SK-N-SH treated with all-trans-retinoic acid at 6 μM for 48 hours (cell line): ENCODE data around the gene KIF14.

Experiments used
- ATAC-seq: fragments of 200-7000 bp; cut with Tn5 transposase; 3 replicates; pipeline ENCODE4 v1.9.1; 2020; ENCODE audit warnings: mild to moderate bottlenecking, moderate library complexity
- BACH2 ChIP-seq: fragments of 250-450 bp; sonication (Bioruptor Pico); IDR thresholded peaks from 2 replicates; pipeline ENCODE4 v1.9.0; 2021; ENCODE audit warnings: mild to moderate bottlenecking, borderline replicate concordance
- CREB5 ChIP-seq: fragments of 250-450 bp; sonication (Bioruptor Pico); IDR thresholded peaks from 2 replicates; pipeline ENCODE4 v1.5.1; 2020; ENCODE audit warnings: low read depth, mild to moderate bottlenecking, moderate library complexity
- CSDC2 ChIP-seq: fragments of 250-450 bp; sonication (Bioruptor Pico); IDR thresholded peaks from 2 replicates; pipeline ENCODE4 v1.5.0; 2020; ENCODE audit warnings: mild to moderate bottlenecking, moderate library complexity
- ESRRG ChIP-seq: fragments of 250-450 bp; sonication (Bioruptor Pico); IDR thresholded peaks from 2 replicates; pipeline ENCODE4 v1.6.1; 2021; ENCODE audit warnings: mild to moderate bottlenecking
- OSR1 ChIP-seq: fragments of 250-450 bp; sonication (Bioruptor Pico); IDR thresholded peaks from 2 replicates; pipeline ENCODE4 v1.8.0; 2022; ENCODE audit warnings: moderate library complexity, mild to moderate bottlenecking, inconsistent platforms
- PATZ1 ChIP-seq: fragments of 250-450 bp; sonication (Bioruptor Pico); IDR thresholded peaks from 2 replicates; pipeline ENCODE4 v1.8.0; 2020; ENCODE audit warnings: mild to moderate bottlenecking, moderate library complexity, borderline replicate concordance
- PPARA ChIP-seq: fragments of 250-450 bp; sonication (Bioruptor Pico); IDR thresholded peaks from 2 replicates; pipeline ENCODE4 v1.5.0; 2020; ENCODE audit warnings: mild to moderate bottlenecking, borderline replicate concordance
- RARB ChIP-seq: fragments of 250-450 bp; sonication (Bioruptor Pico); IDR thresholded peaks from 2 replicates; pipeline ENCODE4 v1.8.0; 2021; ENCODE audit warnings: mild to moderate bottlenecking, moderate library complexity
- SNAI2 ChIP-seq: fragments of 250-450 bp; sonication (Bioruptor Pico); IDR thresholded peaks from 2 replicates; pipeline ENCODE4 v1.5.0; 2020; ENCODE audit warnings: mild to moderate bottlenecking, moderate library complexity
- TOX ChIP-seq: fragments of 250-450 bp; sonication (Bioruptor Pico); IDR thresholded peaks from 2 replicates; pipeline ENCODE4 v1.8.0; 2021; ENCODE audit warnings: mild to moderate bottlenecking, moderate library complexity, borderline replicate concordance
- TSHZ2 ChIP-seq: fragments of 250-450 bp; sonication (Bioruptor Pico); IDR thresholded peaks from 2 replicates; pipeline ENCODE4 v1.5.0; 2020; ENCODE audit warnings: mild to moderate bottlenecking, moderate library complexity
- ZC3H10 ChIP-seq: fragments of 250-450 bp; sonication (Bioruptor Pico); IDR thresholded peaks from 2 replicates; pipeline ENCODE4 v1.5.1; 2021; ENCODE audit warnings: mild to moderate bottlenecking, moderate library complexity
- ZFP3 ChIP-seq: fragments of 250-450 bp; sonication (Bioruptor Pico); IDR thresholded peaks from 2 replicates; pipeline ENCODE4 v1.5.0; 2020; ENCODE audit warnings: mild to moderate bottlenecking, moderate library complexity
- ZNF565 ChIP-seq: fragments of 450-650 bp; formaldehyde crosslinking; conservative IDR thresholded peaks from 2 replicates; pipeline ENCODE4 v1.5.0; 2020; ENCODE audit warnings: low read depth, mild to moderate bottlenecking, moderate library complexity
- ZNF8 ChIP-seq: fragments of 450-650 bp; formaldehyde crosslinking; IDR thresholded peaks from 2 replicates; pipeline ENCODE4 v1.5.0; 2020; ENCODE audit warnings: mild to moderate bottlenecking, moderate library complexity
- TF ChIP-seq, protein P1 (sequence below): fragments of 250-450 bp; sonication (Bioruptor Pico); IDR thresholded peaks from 2 replicates; pipeline ENCODE4 v1.5.1; 2021; ENCODE audit warnings: mild to moderate bottlenecking, moderate library complexity
- TF ChIP-seq, protein P2 (sequence below): fragments of 250-450 bp; sonication (Bioruptor Pico); IDR thresholded peaks from 2 replicates; pipeline ENCODE4 v1.8.0; 2021; ENCODE audit warnings: low read depth, mild to moderate bottlenecking, moderate library complexity, borderline replicate concordance

KIF14 gene

GRCh38 chr1:200668514-200669313, 48.2 kb upstream of the KIF14 start:
- no peak for ATAC-seq
- TF ChIP-seq, protein P1, sequence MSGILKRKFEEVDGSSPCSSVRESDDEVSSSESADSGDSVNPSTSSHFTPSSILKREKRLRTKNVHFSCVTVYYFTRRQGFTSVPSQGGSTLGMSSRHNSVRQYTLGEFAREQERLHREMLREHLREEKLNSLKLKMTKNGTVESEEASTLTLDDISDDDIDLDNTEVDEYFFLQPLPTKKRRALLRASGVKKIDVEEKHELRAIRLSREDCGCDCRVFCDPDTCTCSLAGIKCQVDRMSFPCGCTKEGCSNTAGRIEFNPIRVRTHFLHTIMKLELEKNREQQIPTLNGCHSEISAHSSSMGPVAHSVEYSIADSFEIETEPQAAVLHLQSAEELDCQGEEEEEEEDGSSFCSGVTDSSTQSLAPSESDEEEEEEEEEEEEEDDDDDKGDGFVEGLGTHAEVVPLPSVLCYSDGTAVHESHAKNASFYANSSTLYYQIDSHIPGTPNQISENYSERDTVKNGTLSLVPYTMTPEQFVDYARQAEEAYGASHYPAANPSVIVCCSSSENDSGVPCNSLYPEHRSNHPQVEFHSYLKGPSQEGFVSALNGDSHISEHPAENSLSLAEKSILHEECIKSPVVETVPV (CRISPR knock-in tag), result no peak
- TF ChIP-seq, protein P2, sequence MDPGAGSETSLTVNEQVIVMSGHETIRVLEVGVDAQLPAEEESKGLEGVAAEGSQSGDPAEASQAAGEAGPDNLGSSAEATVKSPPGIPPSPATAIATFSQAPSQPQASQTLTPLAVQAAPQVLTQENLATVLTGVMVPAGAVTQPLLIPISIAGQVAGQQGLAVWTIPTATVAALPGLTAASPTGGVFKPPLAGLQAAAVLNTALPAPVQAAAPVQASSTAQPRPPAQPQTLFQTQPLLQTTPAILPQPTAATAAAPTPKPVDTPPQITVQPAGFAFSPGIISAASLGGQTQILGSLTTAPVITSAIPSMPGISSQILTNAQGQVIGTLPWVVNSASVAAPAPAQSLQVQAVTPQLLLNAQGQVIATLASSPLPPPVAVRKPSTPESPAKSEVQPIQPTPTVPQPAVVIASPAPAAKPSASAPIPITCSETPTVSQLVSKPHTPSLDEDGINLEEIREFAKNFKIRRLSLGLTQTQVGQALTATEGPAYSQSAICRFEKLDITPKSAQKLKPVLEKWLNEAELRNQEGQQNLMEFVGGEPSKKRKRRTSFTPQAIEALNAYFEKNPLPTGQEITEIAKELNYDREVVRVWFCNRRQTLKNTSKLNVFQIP (CRISPR knock-in tag), result no peak
- TF ChIP-seq ZNF565 (CRISPR knock-in tag) (no peak), ZC3H10 (CRISPR knock-in tag) (no peak), CREB5 (CRISPR knock-in tag) (no peak), TSHZ2 (CRISPR knock-in tag) (no peak), PATZ1 (CRISPR knock-in tag) (no peak), RARB (no peak), BACH2 (CRISPR knock-in tag) (no peak), PPARA (CRISPR knock-in tag) (no peak), TOX (CRISPR knock-in tag) (no peak), SNAI2 (CRISPR knock-in tag) (no peak), CSDC2 (no peak), ESRRG (CRISPR knock-in tag) (no peak)

DNA sequence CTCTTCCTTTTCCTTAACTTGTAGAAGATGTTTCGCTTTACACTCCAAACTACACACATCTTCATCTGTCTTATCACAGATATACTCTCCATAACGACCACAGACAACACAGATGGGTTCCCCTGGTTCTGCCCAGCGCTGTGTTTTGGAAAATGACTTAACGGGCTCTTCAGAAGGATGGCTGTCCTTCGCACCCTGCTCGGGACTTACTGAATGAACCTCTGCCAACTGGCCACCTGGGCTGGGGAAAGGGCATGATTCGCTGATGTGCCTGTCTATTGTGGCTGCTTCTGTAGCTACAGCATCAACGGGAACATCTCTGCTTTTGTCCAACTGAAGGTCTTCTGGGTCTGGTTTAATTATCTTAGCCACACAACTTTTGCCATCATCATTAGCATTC, 45.8 kb upstream of the KIF14 start:
- TF ChIP-seq ZNF8 (CRISPR knock-in tag) (no peak), ZFP3 (CRISPR knock-in tag) (no peak), ESRRG (CRISPR knock-in tag) (no peak), CREB5 (CRISPR knock-in tag) (no peak), OSR1 (CRISPR knock-in tag) (no peak), PPARA (CRISPR knock-in tag) (no peak)
- TF ChIP-seq, protein P2 (CRISPR knock-in tag), result no peak
- TF ChIP-seq, all 23 proteins: peak for 0

More for the DNA sequence above, 45.8 kb upstream of the KIF14 start:
- no peak for ATAC-seq
